Measurements from ENCODE around the gene PLA2G2C.

PLA2G2C gene

DNA sequence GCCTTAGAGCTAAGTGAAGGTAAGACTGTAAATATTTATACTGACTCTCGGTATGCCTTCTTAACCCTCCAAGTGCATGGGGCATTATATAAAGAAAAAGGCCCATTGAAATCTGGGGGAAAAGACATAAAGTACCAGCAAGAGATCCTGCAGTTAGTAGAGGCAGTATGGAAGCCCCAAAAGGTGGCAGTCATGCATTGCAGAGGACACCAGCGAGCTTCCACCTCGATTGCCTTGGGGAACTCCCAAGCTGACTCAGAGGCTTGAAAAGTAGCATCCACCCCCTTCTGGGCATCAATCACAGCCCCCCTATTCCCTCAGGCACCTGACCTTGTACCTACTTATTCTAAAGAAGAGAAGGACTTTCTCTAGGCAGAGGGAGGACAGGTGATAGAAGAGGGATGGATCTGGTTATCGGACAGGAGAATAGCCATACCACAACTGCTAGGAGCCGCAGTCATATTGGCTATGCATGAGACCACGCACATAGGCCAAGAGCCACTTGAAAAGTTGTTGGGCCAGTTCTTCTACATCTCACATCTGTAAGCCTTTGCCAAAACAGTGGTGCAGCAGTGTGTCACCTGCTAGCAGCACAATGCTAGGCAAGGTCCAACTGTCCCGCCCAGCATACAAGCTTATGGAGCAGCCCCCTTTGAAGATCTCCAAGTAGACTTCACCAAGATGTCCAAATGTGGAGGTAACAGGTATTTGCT lies 27.8 kb downstream of the PLA2G2C start:
- no peak for DNase-seq (ENCODE audit: low read depth, low spot score)

DNA sequence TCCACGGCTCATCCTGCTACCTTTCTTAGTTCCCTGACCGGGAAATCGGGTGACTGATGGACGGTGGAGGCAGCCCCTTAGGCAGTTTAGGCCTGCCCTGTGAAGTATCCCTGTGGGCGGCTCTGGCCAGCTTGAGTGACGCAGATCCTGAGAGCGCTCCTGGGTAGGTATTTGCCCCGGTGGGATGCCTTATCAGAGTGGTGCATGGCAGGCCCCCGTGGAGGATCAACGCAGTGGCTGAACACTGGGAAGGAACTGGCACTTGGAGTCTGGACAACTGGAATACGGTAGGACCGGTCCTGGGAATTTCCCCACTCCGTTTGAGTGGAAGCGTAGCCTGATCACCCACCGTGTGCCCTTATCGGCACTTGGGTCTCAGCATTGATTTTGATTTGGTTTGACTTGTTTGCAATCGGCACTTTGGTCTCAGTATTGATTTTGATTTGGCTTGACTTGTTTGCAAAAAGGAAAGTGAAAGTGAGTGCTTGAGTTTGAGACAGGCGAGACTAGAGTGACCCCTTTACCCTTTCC lies 32.0 kb downstream of the PLA2G2C start:
- no peak for DNase-seq (ENCODE audit: low read depth, low spot score)

DNA sequence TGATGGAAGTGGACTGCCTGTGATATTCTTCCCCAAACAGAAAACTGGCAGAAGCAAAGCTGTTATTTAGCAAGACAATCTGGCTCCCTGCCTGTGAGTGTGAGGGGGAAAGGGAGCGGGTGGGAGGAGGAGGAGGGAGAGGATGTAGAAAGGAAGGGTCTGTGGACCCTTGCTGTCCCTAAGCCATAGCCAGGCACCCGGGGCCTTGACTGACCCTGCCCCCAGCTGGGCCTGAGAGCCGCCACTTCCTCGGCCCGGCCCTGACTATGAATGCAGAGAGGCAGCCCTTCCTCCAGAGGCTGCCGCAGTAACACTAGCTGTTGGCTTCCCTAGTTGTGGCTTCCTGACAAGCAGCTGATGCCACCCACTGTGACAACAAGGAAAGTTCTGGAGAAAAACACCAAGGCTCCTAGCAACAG lies 33.3 kb downstream of the PLA2G2C start:
- DNase-seq (ENCODE audit: low read depth, low spot score) = no peak

GRCh38 chr1:20152599-20152930 lies 33.8 kb downstream of the PLA2G2C start:
- DNase-seq (ENCODE audit: low read depth, low spot score) = no peak

DNA sequence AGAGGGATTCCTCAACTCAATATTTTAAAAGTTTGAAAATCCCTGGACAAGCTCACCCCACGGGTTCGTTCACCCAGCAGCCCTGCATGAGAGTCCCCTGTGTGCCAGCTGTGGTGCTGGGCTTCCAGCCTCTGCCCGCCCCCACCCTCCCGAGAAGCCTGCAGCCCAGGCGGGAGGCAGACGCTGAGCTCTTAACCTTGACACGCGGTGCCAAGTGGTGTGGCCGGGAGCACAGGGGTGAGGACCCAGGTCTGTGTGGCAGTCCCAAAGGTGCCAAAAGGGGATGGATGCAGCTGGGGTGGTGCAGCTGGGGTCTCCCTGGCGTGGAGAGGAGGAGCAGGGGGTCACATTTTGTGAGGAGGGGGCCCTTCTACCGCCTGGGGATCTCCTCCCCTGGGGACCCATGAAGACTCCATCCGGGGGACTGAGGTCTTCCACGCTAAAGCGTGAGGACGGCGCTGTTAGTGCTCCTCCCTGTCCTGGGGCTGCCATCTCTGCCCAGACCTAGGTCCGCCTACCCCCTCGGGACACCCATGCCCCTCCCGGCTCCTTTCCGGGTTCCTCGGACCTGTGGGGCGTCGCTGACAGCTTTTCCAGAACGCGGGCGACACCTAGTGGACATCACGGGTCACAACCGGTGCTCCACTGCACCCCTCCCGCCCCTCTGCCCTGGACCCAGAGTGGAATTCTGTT lies 34.3 kb downstream of the PLA2G2C start:
- peak; percentile 30 for DNase-seq (ENCODE audit: low read depth, low spot score)

- no peak for DNase-seq (ENCODE audit: low read depth, low spot score)
Observed at GRCh38 chr1:20150969-20151368, 35.3 kb downstream of the PLA2G2C start.

- DNase-seq (ENCODE audit: low read depth, low spot score) = no peak
Observed at GRCh38 chr1:20150326-20150705, 36.0 kb downstream of the PLA2G2C start.

- DNase-seq (ENCODE audit: low read depth, low spot score) = no peak
Observed at GRCh38 chr1:20149601-20150325, 36.6 kb downstream of the PLA2G2C start.

- DNase-seq (ENCODE audit: low read depth, low spot score) = no peak
Observed at GRCh38 chr1:20148571-20149500, 37.5 kb downstream of the PLA2G2C start.

GRCh38 chr1:20147846-20148570 lies 38.3 kb downstream of the PLA2G2C start:
- DNase-seq (ENCODE audit: low read depth, low spot score) = no peak

DNA sequence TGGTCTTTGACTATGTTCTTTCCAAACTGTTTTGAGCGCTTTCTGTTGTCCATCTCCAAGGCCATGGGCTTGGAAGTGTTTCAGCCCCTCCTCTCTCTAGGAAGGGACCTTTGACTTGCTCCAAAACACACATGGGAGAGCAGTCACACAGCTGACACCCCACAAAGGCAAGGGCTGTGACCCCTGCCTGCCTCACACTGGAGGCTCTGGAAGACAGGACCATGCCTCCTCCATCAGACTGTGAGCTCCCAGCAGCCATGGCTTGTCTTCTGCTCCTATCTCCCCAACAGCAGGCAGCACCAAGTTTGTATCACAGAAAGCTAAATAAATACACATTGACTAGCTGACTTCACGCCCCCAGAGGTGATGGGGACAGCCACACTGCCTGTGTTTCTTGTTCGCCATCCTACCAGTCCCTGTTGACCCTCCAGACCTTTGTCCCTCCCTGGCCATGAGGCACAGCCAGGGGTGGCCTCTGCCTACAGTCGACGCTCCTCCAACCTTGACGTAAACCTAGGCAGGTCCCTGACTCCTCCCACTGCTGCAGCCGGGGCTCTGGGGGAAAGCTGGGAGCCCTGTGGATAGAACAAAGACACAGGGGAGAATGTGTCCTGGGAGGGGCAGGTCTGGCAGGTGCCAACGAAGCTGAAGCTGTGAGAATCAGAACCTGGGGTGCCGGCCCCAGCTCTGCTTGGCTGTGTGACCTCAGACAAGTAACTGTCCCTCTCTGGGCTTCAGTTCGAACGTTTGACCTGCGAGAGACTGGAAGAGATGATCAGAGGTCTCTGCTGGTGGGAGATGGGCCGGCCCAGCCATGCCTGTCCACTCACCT lies 42.4 kb downstream of the PLA2G2C start:
- no peak for DNase-seq (ENCODE audit: low read depth, low spot score)

GRCh38 chr1:20143318-20143717 lies 43.0 kb downstream of the PLA2G2C start:
- no peak for DNase-seq (ENCODE audit: low read depth, low spot score)

- DNase-seq (ENCODE audit: low read depth, low spot score) = no peak
Observed at GRCh38 chr1:20142001-20142710, 44.2 kb downstream of the PLA2G2C start.

- DNase-seq (ENCODE audit: low read depth, low spot score) = no peak
Observed at GRCh38 chr1:20141466-20141865, 44.9 kb downstream of the PLA2G2C start.

- DNase-seq (ENCODE audit: low read depth, low spot score) = no peak
Observed at GRCh38 chr1:20141001-20141400, 45.3 kb downstream of the PLA2G2C start.

GRCh38 chr1:20139776-20140612 lies 46.3 kb downstream of the PLA2G2C start:
- no peak for DNase-seq (ENCODE audit: low read depth, low spot score)

DNA sequence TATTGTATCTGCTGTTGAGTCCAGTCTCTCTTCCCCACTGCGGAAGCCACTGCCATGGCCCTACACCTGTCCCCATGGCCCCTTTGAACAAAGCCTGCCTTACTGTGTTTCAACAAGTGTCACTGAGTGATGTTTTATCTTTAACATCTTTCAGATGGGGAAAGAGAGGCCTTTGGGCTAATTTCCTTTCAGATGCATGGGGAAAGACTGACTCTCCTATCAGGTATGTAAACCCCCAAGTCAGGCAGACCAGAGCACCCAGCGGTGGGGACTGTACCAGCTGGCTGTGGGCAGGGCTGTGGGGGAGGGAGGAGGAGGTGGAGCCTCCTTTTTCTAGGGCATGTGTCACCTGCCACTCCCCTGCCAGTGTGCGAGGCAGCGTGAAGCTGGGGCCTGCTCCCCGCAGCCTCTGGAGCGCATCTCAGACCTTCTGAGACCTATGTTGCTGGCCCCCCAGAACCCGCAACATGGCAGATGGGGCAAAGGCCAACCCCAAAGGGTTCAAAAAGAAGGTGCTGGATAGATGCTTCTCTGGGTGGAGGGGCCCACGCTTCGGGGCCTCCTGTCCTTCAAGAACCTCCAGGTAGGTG lies 47.3 kb downstream of the PLA2G2C start, which contains the start of gene PLA2G2F:
Gene PLA2G2F, plus strand, starts transcription at position 363 of the 590 bp plus-strand sequence. Its CDS starts 105 bp downstream, at position 468.
- DNase-seq (ENCODE audit: low read depth, low spot score) = no peak

GRCh38 chr1:20138346-20138745 lies 48.0 kb downstream of the PLA2G2C start:
- no peak for DNase-seq (ENCODE audit: low read depth, low spot score)

Data from iPS DF 19.7 (cell line).